Breast epithelium (tissue), 3 donors: Measurements from ENCODE around the gene ALOX15B.

Experiments used
- POLR2A ChIP-seq: fragments of 450-650 bp; IDR thresholded peaks from one replicate; pipeline ENCODE4 v1.6.1; 2016; ENCODE audit warnings: antibody characterized with exemption, mild to moderate bottlenecking, moderate library complexity
- TF ChIP-seq, protein P1 (sequence below), 3 donors: fragments of 450-650 bp; IDR thresholded peaks; one replicate each; pipeline ENCODE4 v1.5.1; 2016 to 2017; ENCODE audit warnings: antibody characterized with exemption in 3 of 3, mild to moderate bottlenecking in 3 of 3, moderate library complexity in 3 of 3

DNA sequence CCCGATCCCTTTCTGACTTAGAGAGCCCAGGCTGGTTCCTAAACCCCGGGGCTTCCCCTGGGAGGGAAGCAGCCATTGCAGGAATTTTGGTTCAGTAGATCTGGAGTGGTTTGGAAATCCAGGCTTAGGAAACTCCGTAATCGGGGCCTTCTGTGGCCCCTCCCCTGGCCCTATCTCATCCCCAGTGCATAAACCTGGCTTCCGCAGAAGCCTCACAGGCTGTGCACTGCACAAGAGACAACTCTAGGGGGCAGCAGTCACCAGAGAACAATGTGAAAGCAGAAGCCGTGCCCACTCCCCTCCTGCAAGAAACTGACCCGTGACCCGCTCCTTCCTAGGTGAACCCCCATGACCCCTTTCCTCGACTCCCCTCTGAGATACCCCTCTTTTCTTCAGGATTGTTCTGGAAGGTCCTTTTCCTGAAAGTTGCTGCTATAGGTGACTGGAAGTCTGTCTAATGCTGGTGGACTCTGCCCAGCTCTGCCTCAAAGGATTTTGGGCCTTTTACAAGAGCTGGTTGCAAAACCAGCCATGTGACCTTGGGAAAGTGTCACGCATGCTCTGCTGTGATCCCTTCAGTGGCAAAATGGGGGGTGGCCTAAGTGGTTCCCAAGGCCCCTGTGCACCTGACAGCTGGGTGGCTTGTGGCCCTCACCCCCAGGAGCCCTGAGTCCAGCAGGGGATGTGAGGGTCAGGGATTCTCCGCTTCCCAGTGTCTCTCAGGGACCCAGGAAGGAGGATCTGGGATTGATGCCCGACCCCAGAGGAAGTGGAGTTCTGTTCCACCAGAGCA lies 22.0 kb upstream of the ALOX15B start:
- TF ChIP-seq, protein P1, sequence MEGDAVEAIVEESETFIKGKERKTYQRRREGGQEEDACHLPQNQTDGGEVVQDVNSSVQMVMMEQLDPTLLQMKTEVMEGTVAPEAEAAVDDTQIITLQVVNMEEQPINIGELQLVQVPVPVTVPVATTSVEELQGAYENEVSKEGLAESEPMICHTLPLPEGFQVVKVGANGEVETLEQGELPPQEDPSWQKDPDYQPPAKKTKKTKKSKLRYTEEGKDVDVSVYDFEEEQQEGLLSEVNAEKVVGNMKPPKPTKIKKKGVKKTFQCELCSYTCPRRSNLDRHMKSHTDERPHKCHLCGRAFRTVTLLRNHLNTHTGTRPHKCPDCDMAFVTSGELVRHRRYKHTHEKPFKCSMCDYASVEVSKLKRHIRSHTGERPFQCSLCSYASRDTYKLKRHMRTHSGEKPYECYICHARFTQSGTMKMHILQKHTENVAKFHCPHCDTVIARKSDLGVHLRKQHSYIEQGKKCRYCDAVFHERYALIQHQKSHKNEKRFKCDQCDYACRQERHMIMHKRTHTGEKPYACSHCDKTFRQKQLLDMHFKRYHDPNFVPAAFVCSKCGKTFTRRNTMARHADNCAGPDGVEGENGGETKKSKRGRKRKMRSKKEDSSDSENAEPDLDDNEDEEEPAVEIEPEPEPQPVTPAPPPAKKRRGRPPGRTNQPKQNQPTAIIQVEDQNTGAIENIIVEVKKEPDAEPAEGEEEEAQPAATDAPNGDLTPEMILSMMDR (IDR thresholded peaks at IDR 0.05) = peak; percentile 22 to 72 (median 59)
- TF ChIP-seq POLR2A = no peak
